GM18868 (cell line): ENCODE data around the gene DIAPH2.

ENCODE experiments used
- ATAC-seq: cut with Tn5 transposase; IDR thresholded peaks from one replicate; pipeline ENCODE4 v1.9.1; 2021; ENCODE audit warnings: mild to moderate bottlenecking, moderate library complexity; ENCODE audit not compliant: unreplicated experiment

The DIAPH2 gene

DNA sequence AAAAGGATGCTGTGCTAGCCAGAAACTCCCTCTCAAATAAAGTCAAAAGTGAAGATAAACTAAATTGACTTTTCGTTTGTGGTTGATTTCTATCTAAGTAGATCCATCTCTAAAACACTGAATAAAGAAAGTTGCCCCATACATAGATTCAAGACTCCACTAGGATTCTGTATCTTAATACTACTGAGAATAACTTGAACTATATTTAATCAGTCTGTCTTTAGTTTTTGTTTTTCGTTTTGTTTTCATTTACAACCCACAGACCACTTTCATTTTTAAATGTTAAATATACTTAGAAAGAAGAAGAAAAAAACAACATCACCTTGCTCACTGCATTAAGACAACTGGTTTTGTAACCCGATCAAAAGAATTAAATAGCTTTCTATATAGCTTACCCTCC lies 854.1 kb downstream of the DIAPH2 start:
- ATAC-seq: no peak

GRCh38 chrX:97539970-97540519 lies 855.4 kb downstream of the DIAPH2 start:
- ATAC-seq: no peak

- ATAC-seq: no peak
Observed at GRCh38 chrX:97547877-97548578, 863.4 kb downstream of the DIAPH2 start.

DNA sequence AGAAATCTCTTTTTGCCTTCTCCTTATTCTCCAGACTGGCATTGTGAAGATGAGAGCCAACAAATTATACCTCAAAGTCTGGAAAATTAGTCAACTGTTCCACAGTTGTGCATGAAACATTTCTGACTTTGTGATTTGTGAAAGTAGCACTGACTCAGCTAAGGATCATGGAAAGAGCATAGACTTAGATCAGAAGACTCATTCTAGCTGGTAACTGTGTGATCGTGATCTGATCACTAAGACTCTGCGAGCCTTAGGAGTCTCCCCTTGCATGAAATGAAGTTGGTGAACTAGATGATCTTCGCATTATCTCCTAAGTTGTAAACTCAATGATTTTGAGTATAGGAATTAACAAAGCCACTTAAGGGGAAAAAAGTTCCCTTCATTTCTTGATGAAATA lies 867.2 kb downstream of the DIAPH2 start:
- no peak for ATAC-seq

DNA sequence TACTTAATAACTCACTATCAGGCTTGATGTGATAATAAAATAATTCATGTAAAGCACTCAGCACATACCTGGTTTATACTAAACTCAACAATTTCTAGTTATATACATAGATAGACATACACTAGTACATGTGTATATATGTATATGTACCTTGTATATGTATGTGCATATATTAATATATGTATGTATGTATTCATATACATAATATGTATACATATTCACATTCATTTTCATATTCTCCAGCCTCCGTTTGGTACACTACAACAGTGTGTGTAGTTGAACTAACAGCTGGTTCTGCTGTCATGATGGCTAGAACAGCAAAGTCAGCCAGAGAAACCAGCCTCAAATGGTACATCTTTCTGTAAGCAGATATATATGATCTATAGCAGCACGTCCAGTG lies 869.2 kb downstream of the DIAPH2 start:
- ATAC-seq: no peak

DNA sequence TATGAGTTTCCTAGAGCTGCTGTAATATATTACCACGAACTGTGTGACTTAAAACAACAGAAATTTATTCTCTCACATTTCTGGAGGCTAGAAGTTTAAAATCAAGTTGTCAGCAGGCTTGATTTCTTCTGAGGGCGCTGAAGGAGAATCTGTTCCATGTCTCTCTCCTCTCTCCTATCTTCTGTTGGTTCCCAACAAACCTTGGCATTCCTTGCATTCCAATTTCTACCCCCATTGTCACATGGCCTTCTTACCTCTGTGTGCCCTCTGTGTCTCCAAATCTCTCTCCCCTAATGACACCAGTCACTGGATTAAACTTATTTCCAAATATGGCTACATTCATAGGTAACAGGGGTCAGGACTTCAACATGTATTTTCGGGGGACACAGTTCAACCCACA lies 871.7 kb downstream of the DIAPH2 start:
- ATAC-seq: no peak

DNA sequence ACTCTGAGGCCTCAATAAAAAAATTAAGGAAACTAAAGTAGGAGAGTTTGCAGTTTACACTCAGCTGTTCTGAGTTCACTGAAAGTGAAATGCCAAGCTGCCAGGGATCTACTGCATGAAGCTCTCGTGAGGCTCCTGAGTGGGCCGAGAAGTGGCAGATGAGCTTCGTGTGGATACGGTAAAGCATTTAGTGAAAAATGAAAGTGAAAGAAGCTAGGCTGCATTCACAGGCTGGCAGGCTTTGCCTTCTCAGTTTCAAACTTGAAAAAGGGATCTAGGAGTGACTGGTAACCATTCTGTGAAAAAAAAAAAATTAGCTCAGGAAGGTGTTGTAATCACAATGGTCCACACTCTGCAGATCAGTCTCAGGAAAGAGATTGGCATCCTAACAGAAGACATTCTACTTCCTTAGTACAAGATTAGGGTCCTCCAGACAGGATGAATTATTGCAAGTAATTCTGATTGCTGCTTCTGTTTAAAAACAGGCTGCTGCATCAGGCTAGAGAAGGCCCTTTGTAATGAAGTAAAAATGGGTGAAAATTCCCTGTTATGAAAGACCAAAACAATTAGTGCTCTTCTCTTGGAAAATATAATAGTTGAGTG lies 879.0 kb downstream of the DIAPH2 start:
- peak; percentile 99 for ATAC-seq

DNA sequence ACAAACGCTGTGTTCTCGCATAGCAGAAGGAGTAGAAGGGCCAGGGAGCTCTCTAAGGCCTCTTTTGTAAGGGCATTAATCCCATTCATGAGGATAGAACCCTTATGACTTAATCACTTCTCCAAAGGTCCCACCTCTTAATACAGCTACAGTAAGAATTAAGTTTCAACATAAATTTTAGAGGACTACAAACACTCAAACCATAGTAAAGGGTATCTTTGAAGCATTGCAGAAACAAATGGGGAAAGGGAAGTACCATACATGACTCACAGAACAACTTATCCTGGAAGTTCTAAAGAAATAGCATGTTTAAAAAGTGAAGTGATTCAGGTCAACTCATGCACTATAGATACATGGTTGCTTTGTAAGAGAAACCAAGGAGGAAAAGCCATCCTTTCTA lies 879.9 kb downstream of the DIAPH2 start:
- ATAC-seq: no peak

- no peak for ATAC-seq
Observed at GRCh38 chrX:97587171-97587570, 902.5 kb downstream of the DIAPH2 start.

DNA sequence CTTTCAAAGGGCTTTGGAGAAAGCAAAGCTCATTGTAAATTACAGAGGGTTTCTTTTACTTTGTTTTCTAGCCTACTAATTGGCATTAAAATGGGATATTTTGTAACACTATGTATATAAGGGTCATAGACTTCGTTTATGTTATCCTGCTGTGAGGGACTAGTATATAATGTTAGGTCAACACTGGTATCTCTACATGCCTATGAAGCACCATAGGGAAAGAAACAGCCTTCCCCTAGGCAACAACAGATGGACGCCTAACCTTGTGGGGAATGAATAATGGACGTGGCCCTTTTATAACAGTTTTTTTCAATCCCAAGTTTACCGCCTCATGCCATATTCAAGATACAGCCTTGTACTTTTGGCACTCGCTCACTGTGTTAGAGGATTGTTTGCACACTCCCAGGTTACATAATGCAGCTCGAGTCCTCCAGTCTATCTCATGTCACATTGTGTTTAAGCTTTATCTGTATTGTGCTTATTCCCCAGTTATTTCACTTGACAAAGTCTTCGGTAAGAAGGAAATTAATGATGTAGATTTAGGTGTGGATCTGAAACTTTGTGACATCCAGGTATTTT lies 910.1 kb downstream of the DIAPH2 start:
- no peak for ATAC-seq

DNA sequence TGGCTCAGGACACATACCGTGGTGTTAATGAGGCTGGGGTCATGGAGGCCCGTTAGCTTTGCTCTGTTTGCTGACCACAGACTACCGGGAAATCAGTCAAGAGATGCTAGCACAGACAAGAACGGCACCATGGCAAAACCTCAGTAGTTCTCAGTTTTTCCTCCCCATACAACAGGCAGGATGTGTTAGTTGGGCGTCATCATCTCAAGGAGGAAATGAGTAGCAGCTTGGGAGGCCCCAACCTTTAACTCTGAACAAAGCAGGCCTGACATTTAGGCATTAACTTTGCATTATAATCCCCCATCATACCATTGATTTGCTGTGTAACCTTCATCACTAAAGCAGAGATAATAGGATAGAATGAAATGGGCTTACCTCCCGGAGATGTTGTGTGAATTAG lies 913.3 kb downstream of the DIAPH2 start:
- ATAC-seq: no peak

GRCh38 chrX:97602465-97603258 lies 918.0 kb downstream of the DIAPH2 start:
- ATAC-seq: no peak

- no peak for ATAC-seq
Observed at GRCh38 chrX:97605271-97605670, 920.6 kb downstream of the DIAPH2 start.

GRCh38 chrX:97609357-97609756 lies 924.7 kb downstream of the DIAPH2 start:
- no peak for ATAC-seq

- ATAC-seq: no peak
Observed at GRCh38 chrX:97609938-97610337, 925.3 kb downstream of the DIAPH2 start.

DNA sequence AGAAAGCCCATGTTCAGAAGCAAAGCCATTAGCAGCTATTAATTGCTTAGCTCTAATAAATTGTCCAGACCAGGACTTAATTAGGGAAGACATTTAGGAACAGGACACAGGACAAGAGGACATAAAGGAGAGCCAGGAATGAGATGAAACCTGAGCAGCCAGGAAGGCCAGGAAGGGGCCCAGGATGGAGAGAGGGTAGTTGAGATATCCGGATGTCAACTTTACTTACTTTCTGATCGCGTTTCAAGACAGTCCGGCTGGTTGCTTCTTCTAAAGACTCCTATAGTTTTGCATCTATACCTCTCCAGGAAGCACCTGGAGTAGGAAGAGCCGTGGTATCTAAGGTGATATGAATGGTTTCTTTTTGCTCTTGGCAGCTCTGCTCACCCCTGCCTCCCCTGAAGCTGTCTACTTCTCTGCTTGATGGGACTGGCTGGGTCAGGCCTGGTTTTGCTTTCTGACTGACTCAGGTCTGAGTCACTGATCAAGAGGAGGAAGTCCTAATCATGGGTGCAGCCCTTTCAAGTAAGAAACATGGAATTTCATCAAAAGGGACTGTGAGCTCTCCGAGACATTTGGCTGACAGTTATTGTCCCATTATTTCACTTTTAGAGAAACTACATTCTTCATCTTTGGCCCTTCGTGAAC lies 932.4 kb downstream of the DIAPH2 start:
- peak; percentile 100 for ATAC-seq

GRCh38 chrX:97619499-97619898 lies 934.9 kb downstream of the DIAPH2 start:
- no peak for ATAC-seq

DNA sequence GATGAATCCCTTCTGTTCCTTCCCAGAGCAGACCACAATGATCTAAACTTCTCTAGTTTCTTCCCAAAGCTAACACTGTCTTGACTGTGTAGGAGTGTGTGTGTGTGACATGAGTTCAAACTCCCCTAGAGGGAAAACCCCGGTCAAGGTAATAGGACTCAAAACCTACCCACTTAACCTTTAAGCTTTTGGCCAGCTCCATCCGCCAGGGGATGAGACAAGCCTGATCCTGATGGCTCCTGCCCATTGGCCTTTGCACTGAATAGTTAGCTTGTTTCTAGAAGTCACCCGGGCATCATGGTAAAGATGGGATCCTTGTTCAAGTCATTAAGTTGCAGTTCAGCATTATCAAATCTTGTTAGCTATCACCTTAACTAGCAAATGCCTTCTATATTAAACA lies 937.5 kb downstream of the DIAPH2 start:
- no peak for ATAC-seq

- ATAC-seq: no peak
Observed at GRCh38 chrX:97628326-97628725, 943.7 kb downstream of the DIAPH2 start.

DNA sequence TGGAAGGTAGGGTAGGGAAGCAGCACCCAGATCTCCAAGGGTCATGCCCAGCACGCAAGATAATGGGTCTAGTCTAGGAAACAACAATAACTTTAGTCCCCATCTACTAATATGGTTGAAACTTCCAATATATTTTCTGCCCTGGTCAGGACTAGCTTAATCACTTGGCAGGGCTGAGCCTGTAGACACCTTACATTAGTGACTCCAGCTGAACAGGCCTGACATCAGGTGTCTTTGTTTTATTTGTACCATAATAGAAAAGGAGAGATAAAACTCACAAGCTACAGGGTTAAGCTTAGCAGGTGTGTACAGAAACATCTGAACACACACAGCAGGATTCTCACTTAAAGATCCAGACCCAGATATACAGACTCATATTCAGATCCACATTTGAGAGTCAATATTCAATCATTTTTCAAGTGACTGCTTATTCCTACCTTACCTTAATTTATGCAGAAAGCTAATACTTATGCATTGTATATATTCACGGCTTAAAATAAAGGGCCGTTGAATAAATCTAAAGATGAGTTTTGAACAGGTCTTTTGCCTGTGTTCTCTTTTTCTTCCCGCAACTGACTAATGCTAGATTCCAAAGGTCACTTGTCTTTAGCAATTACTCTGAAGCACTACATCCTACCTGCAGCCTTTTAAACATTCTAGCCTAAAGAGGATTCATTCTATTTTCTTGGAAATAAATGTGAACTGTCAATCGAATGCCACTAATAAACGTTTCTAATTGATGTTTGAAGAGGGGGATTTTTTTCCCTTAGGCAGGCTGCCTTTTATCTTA lies 944.4 kb downstream of the DIAPH2 start:
- no peak for ATAC-seq
